Measurements from ENCODE around the gene TTC7B. TPM values are rescaled to one million over a fixed set of nuclear protein-coding genes. Genes with fewer than 3 reads are reported as not detected.

The TTC7B gene
- polyA plus RNA-seq, 1 donor from 2014 or later: 19.9 TPM

- no peak overlapping the region for H3K9ac ChIP-seq (ENCODE audit: low read length)
- H3K4me2 ChIP-seq (ENCODE audit: low read length): no peak overlapping the region
- H3K9me3 ChIP-seq (ENCODE audit: low read length): no peaks in the 10 kb centered on the region
- TF ChIP-seq TAF1 (IDR thresholded peaks at IDR 0.05; ENCODE audit: low read depth) (no peak), MXI1 (conservative IDR thresholded peaks at IDR 0.05; ENCODE audit: poor library complexity, severe bottlenecking) (no peak), EP300 (conservative IDR thresholded peaks at IDR 0.05; ENCODE audit: poor library complexity, severe bottlenecking) (no peak), POLR2AphosphoS5 (IDR thresholded peaks at IDR 0.05) (no peak), CTCF (IDR thresholded peaks at IDR 0.05; ENCODE audit: poor library complexity, severe bottlenecking) (no peak), SMC3 (conservative IDR thresholded peaks at IDR 0.05; ENCODE audit: poor library complexity) (no peak), REST (IDR thresholded peaks at IDR 0.05; ENCODE audit: borderline replicate concordance) (no peak), EZH2 (IDR thresholded peaks at IDR 0.05; ENCODE audit: borderline replicate concordance, insufficient read depth, low read length, poor library complexity, severe bottlenecking) (no peak), RAD21 (conservative IDR thresholded peaks at IDR 0.05) (no peak)
- H3K27ac ChIP-seq (ENCODE audit: low read length): no peak overlapping the region
- no peaks in the 10 kb centered on the region for H3K27me3 ChIP-seq (ENCODE audit: insufficient read depth, low read depth, low read length)
- H2AFZ ChIP-seq (ENCODE audit: low read depth, low read length): no peak overlapping the region
- no peaks in the 10 kb centered on the region for H3F3A ChIP-seq (ENCODE audit: insufficient read depth, low read length, poor library complexity, severe bottlenecking)
- no peak overlapping the region for H3K4me3 ChIP-seq (ENCODE audit: low read length)
- no peaks in the 10 kb centered on the region for H3K79me2 ChIP-seq (replicated peaks; ENCODE audit: insufficient read depth, low read length)
- H3K36me3 ChIP-seq (ENCODE audit: insufficient read depth, low read length): peaks cover 3% of the 10 kb centered on the region
- H3K9me2 ChIP-seq (ENCODE audit: insufficient read depth, low read length): no peaks in the 10 kb centered on the region
- H4K20me1 ChIP-seq (ENCODE audit: insufficient read depth): no peaks in the 10 kb centered on the region
Observed at GRCh38 chr14:90607141-90607540, 209.1 kb downstream of the TTC7B start.

GRCh38 chr14:90606434-90606833, 209.8 kb downstream of the TTC7B start:
- Histone ChIP-seq H3K79me2 (replicated peaks; ENCODE audit: insufficient read depth, low read length) (no peaks in the 10 kb centered on the region), H3K9me3 (ENCODE audit: low read length) (no peaks in the 10 kb centered on the region), H3K36me3 (ENCODE audit: insufficient read depth, low read length) (peaks cover 3% of the 10 kb centered on the region), H2AFZ (ENCODE audit: low read depth, low read length) (no peak overlapping the region), H3K27me3 (ENCODE audit: insufficient read depth, low read depth, low read length) (no peaks in the 10 kb centered on the region), H3K27ac (ENCODE audit: low read length) (no peak overlapping the region), H3K9ac (ENCODE audit: low read length) (no peak overlapping the region), H4K20me1 (ENCODE audit: insufficient read depth) (no peaks in the 10 kb centered on the region), H3K4me3 (ENCODE audit: low read length) (no peak overlapping the region), H3F3A (ENCODE audit: insufficient read depth, low read length, poor library complexity, severe bottlenecking) (no peaks in the 10 kb centered on the region), H3K4me2 (ENCODE audit: low read length) (no peak overlapping the region), H3K9me2 (ENCODE audit: insufficient read depth, low read length) (no peaks in the 10 kb centered on the region)
- TF ChIP-seq SMC3 (conservative IDR thresholded peaks at IDR 0.05; ENCODE audit: poor library complexity) (no peak), RAD21 (conservative IDR thresholded peaks at IDR 0.05) (no peak), POLR2AphosphoS5 (IDR thresholded peaks at IDR 0.05) (no peak), EZH2 (IDR thresholded peaks at IDR 0.05; ENCODE audit: borderline replicate concordance, insufficient read depth, low read length, poor library complexity, severe bottlenecking) (no peak), REST (IDR thresholded peaks at IDR 0.05; ENCODE audit: borderline replicate concordance) (no peak), EP300 (conservative IDR thresholded peaks at IDR 0.05; ENCODE audit: poor library complexity, severe bottlenecking) (no peak), CTCF (IDR thresholded peaks at IDR 0.05; ENCODE audit: poor library complexity, severe bottlenecking) (no peak), TAF1 (IDR thresholded peaks at IDR 0.05; ENCODE audit: low read depth) (no peak), MXI1 (conservative IDR thresholded peaks at IDR 0.05; ENCODE audit: poor library complexity, severe bottlenecking) (no peak)
